ENCODE measurements around the gene KRTAP9-6.

- TF ChIP-seq EZH2 (IDR thresholded peaks at IDR 0.05; ENCODE audit: borderline replicate concordance, low read depth, low read length, poor library complexity, severe bottlenecking) (no peak), CTCF (conservative IDR thresholded peaks at IDR 0.05; ENCODE audit: low read depth, low read length) (no peak)
These were observed at the start of gene KRTAP9-6 for GRCh38 chr17:41265078-41265477.
